GM19238 (cell line): Measurements from ENCODE around the gene USB1.

Experiments used
- DNase-seq: peaks from one replicate; pipeline ENCODE4 v3.0.0; 2011; ENCODE audit warnings: low spot score; ENCODE audit not compliant: insufficient read length

Gene USB1

GRCh38 chr16:58046054-58046881 lies 45.1 kb downstream of the USB1 start:
- DNase-seq: no peak

DNA sequence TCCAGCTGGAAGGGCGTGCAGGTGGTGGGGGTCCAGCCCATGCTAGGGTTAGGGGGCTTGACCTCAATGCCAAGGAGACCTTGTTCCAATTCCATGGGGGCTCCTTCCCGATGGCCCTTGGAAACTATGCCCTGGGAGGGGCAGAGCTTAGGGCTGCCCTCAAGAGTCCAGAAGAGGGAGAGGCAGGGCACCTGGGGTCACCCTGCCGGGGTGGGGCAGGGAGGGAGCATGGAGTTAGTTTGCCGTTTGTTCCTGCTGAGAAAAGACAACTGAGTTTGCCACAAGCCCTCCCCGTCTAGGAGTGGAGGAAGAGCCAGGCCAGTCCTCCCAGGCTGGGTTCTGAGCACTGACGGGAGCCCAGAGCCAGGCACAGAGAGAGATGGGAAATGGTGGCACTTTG lies 45.7 kb downstream of the USB1 start:
- no peak for DNase-seq

- no peak for DNase-seq
Measured at GRCh38 chr16:58047557-58048348, 46.5 kb downstream of the USB1 start.

- no peak for DNase-seq
Measured at GRCh38 chr16:58048494-58049231, 47.5 kb downstream of the USB1 start.

- DNase-seq: no peak
Measured at GRCh38 chr16:58049232-58050185, 48.3 kb downstream of the USB1 start.

- DNase-seq: no peak
Measured at GRCh38 chr16:58051296-58051695, 50.1 kb downstream of the USB1 start.

DNA sequence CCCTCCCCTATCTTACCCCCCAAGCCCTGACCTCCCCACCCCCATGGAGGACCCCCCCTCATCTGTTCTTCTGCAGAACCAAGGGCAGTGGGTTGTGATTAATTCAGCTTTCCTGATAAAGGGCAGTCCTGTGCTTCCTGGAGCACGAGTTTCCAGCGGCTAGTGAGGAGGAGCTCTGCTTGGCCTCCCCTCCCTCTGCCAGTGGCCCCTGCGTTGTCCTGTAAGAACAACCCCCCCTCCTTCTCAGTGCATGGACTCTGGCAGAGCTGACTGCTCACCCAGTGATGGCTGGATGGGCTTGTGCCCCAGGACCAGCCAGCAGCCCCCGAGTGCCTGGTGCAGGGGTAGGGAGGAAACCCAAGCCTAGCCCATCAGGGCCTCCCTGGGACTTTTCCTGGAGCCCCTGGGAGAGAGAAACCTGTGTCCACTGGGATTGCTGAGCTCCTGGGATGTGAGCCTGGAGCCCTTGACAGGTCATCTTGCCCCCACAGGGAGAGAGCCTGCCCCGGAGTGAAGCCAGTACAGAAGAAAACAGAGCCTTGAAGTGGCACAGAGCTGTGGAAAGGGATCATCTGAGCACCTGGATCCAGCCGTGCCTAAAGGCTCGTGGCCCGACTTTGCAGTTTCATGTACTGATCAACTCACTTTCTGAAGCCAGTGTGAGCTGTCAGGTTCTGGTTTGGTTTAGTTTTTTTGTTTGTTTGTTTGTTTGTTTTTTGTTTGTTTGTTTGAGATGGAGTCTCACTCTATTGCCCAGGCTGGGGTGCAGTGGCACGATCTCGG lies 50.8 kb downstream of the USB1 start:
- DNase-seq: no peak

GRCh38 chr16:58053682-58054005 lies 52.4 kb downstream of the USB1 start:
- no peak for DNase-seq

DNA sequence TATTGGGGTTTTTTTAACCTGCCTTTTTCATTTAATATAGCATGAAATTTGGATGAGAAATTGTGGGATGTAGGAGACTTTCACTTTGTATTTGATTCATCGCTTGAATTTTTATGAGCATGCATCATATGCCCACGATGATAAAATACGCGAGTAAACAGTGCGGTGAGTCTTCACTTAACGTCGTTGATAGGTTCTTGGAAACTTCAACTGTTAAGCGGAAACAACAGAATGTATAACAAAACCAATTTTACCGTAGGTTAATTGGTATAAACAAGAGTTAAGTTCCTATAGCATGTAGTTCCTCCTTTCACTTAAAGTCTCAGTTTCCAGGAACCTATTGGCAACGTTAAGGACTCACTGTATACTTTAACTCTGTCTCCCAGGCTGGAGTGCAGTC lies 53.1 kb downstream of the USB1 start:
- DNase-seq: no peak

GRCh38 chr16:58056580-58056979 lies 55.4 kb downstream of the USB1 start:
- no peak for DNase-seq

DNA sequence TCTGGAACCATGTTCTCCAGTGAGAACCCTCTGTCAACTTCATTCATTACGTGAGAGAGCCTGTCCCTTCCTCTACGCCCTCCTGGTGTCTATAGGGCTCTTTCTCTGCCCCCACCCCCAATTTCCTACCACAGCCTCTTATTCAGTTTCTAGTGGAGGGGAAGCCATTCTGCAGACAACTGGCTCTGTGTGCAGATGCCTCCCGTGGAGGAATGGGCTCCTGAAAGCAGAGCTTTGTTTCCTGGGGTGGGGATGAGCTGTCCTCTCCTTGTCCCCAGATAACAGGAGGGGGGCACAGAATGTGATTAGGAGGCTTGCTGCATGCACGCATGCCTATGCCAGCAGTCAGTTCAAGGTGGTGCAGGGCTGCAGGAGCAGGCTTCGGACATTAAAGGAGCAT lies 55.9 kb downstream of the USB1 start:
- DNase-seq: no peak

DNA sequence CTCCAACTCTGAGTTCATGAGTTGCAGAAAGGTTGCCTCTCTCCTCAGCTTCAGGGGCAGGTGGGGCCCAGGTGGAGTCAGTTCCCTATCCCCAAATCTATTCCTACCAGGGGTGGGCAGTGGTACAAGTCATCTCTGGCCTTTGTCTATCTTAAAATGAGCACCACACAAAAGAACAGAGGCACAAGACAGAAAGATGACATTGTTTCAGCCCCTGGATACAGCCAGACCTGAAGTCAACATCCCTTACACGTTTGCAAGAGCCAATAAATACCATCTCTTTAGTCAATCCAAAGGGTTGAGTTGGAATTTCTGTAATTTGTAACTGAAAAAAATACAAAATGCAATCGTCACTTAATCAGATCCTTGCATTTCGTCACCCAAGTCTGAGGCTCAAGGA lies 56.6 kb downstream of the USB1 start:
- DNase-seq: no peak

DNA sequence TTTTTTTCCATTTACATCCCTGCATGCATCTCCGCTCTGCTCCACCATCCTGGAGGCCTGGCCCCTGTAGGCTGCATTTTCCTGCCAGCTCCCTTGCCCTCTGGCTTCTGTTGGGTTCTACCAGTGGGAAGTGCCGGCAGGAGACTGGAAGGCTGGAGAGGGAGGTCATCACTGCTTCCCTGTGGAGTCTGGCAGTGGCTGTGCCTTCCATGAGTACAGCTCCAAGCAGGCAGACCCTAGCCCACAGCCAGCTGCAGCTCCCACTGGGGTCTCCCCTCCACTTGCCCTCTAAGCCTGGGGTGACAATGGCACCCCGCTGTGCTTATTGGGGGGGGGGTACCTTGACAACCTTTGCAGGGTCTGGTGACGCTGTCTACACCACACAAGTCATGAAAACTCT lies 61.6 kb downstream of the USB1 start:
- DNase-seq: no peak

- no peak for DNase-seq
Measured at GRCh38 chr16:58063377-58064076, 62.3 kb downstream of the USB1 start.

DNA sequence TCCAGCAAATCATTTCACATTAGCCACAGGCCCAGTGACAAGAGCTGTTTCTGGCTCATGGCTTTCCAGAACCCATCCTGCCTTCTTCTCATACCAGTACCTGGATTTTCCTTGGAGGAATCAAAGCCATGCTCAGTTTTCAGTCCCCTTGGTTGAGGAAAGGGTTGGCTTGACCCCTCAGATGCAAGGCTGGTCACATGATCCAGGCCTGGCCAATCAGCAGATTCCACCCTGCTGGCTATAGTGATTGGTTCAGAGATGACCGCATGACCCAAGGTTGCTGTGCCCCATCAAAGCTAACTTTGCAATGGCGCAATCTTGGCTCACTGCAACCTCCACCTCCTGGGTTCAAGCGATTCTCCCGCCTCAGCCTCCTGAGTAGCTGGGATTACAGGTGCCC lies 69.4 kb downstream of the USB1 start:
- DNase-seq: no peak
